ENCODE measurements around the gene PHIP. TPM values are rescaled to one million over a fixed set of nuclear protein-coding genes. Genes with fewer than 3 reads are reported as not detected.

PHIP gene
- total and polyA plus RNA-seq, 2 of the 8 experiments (the other 6 are each of a cell fraction or from before 2014, with no cell fraction given), result 7.3 to 56.2 TPM

DNA sequence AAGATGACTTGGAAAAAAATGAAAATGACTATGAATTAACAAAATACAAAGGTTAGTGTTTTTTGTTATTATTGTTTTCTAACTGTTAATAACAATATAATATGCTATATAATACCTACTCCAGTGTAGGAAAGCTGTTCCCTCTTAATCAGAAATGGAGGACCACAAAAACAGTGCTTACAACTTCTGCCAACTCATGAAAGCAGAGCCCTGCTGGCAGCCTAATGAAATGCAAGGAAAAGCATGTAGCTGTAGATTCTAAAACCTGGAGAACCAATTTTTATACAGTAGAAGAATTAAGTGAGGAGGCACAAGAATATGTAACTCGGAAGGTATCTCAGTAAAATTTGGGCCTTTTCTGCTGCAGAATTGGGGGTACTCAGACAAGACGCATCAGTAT, 29.4 kb downstream of the PHIP start (continued):
- TF ChIP-seq RNF2 (IDR thresholded peaks at IDR 0.05; ENCODE audit: borderline replicate concordance, low read depth, low read length, missing control alignments, poor library complexity, severe bottlenecking) (no peak), TCF12 (IDR thresholded peaks at IDR 0.05; ENCODE audit: low read depth, low read length) (no peak), KDM1A (IDR thresholded peaks at IDR 0.05; ENCODE audit: borderline replicate concordance, low read length) (no peak), SP1 (IDR thresholded peaks at IDR 0.05; ENCODE audit: low read depth, low read length) (no peak), ASH2L (IDR thresholded peaks at IDR 0.05; ENCODE audit: low read length) (no peak), ZNF274 (IDR thresholded peaks at IDR 0.05; ENCODE audit: borderline replicate concordance, extremely low read depth, low read length) (no peak)
- TF ChIP-seq, protein P1, sequence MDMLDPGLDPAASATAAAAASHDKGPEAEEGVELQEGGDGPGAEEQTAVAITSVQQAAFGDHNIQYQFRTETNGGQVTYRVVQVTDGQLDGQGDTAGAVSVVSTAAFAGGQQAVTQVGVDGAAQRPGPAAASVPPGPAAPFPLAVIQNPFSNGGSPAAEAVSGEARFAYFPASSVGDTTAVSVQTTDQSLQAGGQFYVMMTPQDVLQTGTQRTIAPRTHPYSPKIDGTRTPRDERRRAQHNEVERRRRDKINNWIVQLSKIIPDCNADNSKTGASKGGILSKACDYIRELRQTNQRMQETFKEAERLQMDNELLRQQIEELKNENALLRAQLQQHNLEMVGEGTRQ (IDR thresholded peaks at IDR 0.05; ENCODE audit: low read length), result no peak
- TF ChIP-seq, protein P2, sequence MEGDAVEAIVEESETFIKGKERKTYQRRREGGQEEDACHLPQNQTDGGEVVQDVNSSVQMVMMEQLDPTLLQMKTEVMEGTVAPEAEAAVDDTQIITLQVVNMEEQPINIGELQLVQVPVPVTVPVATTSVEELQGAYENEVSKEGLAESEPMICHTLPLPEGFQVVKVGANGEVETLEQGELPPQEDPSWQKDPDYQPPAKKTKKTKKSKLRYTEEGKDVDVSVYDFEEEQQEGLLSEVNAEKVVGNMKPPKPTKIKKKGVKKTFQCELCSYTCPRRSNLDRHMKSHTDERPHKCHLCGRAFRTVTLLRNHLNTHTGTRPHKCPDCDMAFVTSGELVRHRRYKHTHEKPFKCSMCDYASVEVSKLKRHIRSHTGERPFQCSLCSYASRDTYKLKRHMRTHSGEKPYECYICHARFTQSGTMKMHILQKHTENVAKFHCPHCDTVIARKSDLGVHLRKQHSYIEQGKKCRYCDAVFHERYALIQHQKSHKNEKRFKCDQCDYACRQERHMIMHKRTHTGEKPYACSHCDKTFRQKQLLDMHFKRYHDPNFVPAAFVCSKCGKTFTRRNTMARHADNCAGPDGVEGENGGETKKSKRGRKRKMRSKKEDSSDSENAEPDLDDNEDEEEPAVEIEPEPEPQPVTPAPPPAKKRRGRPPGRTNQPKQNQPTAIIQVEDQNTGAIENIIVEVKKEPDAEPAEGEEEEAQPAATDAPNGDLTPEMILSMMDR (IDR thresholded peaks at IDR 0.05; ENCODE audit: control extremely low read depth in 1 of 3, insufficient read depth in 1 of 3, low read depth in 1 of 3, low read length in 3 of 3), result peak in 1 of 3 experiments; percentile 54; a peak in 1 of 4 replicates

All from H1 (cell line).